ENCODE measurements around the gene SUSD2. TPM values are rescaled to one million over a fixed set of nuclear protein-coding genes. Genes with fewer than 3 reads are reported as not detected.

The SUSD2 gene
- 7.9 and 20.9 TPM in 2 replicates for total RNA-seq

GRCh38 chr22:24181088-24181995, at the start of gene SUSD2:
Gene SUSD2, plus strand, starts transcription at chr22:24181487. Its CDS starts 33 bp downstream, at chr22:24181520.

Other genes starting within 250 kb of the SUSD2 start
- 0.85 and 4.2 TPM in 2 replicates for gene GSTT2B, start 220.3 kb upstream of the SUSD2 start, total RNA-seq
- under 0.01 TPM in 1 of 2 replicates, not detected in the other for gene DDTL, start 214.6 kb upstream of the SUSD2 start, total RNA-seq
- gene DDT, start 207.0 kb upstream of the SUSD2 start, total RNA-seq = 127 and 135 TPM in 2 replicates
- 0.56 TPM in 1 of 2 replicates, not detected in the other for gene GSTT2, start 201.4 kb upstream of the SUSD2 start, total RNA-seq
- not detected in 2 replicates for gene GSTT4, start 176.0 kb upstream of the SUSD2 start, total RNA-seq
- 35.1 and 39.5 TPM in 2 replicates for gene CABIN1, start 170.2 kb upstream of the SUSD2 start, total RNA-seq
- gene GGT5, start 63.6 kb downstream of the SUSD2 start, total RNA-seq = 7.1 and 9.9 TPM in 2 replicates
- 36.6 and 42.4 TPM in 2 replicates for gene SPECC1L, start 89.3 kb downstream of the SUSD2 start, total RNA-seq
- gene ADORA2A, start 246.1 kb downstream of the SUSD2 start, total RNA-seq = 13.2 and 18.0 TPM in 2 replicates

Data from regular cardiac myocyte (primary cell).